ENCODE results near the gene PSTPIP2.
"Not testable (repeated sequence)": the region's sequence is repeated elsewhere in the genome, so short reads cannot be mapped to it uniquely, and the experiment has no call there.

PSTPIP2 gene

DNA sequence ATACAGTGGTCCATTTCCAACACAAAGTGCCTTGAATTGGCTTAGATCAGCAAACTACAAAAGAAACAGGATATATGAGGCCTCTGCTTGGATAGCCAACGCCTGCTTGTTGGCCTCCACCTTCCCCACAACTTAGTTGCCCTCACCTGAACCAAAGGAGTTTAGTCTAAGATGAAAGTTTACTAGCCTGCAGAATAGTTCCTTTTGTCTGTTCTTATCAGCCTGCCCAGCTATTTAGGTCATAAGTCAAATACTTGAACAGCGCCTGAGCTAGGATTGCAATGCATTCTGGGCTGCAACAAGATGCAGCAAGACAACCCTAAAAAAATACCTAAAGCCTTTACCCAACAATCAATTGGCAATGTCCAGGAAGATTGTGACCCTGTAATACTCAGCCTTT lies 91.8 kb downstream of the PSTPIP2 start:
- no peak for DNase-seq

DNA sequence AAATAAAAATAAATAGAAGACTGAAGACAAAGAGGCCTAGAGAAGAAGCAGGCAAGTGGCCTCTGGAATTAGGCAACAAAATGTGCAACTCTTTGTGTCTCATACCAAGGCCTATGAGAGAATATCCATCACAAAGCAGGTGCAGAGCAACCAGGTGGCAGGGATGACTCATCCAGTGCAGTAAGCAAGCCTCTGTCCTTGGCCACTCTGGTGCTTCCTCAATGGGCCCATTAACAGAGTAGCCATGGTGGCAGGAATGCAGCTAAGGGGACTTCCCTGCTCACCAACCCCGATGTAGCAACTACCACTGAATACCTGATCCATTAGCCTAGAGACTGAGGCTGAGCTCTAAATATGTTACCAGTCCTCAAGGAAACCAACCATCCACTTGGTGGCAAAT lies 94.0 kb downstream of the PSTPIP2 start:
- no peak for DNase-seq

DNA sequence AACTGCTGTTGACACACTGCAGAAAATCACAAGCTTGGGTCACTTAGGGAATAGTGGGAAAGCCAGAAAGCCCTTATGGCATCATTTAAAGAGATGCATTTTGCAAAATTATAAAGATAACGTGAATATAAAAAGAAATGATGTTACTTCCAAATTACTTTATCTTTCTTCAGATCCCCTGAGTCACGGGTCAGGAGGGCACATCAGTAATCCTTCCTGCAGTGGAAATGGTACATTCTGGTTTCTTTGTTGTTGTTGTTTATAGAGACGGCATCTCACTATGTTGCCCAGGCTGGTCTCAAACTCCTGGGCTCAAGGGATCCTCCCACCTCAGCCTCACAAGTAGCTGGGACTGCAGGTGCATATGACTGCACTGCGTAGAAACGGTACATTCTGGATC lies 95.1 kb downstream of the PSTPIP2 start:
- DNase-seq: no peak

DNA sequence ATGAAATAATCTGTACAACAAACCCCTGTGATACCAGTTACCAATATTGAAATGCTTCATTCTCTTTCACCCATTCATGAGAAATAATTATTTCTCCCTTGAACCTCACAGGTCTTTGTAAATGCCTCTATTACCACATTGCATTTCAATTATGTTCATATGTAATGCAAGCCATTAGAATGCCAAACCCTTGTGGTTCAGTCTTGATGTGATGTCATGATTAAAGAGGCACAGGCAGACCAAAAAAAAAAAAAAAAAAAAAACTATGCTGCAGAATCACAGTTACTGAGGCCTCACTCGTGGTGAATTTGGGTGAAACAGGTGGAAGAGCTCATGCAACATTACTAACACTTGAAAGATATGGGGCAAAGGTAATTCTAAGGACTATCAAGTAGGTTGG lies 95.5 kb downstream of the PSTPIP2 start:
- no peak for DNase-seq

DNA sequence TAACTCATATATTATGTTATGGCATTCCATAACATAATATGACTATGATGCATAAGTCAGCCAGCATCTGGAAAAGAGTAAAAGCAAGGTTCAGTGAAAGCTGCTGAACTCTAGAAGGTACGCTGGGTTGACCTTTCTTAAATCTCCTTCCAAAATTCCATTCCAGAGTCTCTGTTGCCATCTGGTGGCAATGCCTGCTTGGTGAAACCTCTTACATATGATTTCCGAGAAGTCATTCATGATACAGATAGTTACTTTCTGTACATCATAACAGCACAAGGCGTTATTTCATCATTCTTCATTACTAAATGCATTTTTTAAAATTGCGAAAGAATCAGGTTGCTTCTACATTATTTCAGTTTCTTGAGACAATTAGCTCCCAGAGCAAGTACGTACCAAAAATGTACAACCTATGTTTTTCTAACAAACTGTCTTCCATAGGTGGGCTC lies 97.9 kb downstream of the PSTPIP2 start:
- peak; percentile 15 to 85 (median 46) for DNase-seq

DNA sequence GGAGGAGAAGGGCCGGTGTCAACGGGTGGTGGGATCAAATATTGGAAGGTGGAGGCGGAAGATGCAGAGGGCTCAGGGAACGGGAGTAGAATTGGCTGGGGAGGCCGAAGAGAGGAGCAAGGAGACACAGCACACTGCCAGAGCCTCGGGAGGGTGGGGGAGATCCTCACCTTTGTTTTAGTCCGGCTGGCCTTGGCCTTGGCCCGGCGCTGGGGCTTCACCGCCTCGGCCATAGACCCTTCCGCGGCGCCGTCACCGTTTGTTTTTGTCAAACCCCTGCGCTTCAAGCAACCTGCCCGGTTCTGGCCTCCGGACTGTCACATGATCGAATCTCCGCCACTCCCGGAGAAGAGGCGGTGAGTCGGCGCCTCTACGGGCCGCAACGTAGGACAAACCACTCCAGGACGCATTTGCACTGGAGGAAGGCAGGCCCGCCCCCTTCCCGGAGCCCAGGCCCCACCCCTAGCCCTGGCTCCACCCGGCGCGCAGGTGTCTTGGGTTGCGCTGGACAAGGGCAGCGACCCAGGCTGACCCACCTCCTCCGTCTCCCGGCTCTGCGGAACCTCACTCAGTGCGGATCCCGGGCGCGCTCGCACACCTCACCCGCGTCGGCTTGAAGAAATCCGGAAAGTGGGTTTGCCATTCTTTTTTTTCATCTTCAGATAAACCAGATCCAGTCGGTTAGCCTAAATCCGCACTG lies 104.9 kb downstream of the PSTPIP2 start, which contains the start of gene EPG5:
EPG5 (minus strand) TSS at position 323 of the 700 bp plus-strand sequence; CDS start at position 233, 90 bp downstream.
- peak; percentile 83 to 94 (median 86) for DNase-seq

DNA sequence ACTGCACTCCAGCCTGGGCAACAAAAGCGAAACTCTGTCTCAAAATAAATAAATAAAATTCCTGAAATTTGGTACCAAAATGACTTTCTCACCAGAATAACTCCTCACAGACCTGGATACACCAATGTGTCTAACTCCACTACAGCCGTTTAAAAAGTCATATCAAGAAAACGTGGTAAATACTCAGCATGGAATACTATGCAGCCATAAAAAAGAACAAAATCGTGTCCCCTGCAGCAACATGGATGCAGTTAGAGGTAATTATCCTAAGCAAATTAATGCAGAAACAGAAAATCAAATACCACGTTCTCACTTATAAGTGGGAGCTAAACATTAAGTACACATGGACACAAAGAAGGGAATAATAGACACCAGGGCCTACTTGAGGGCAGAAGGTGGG lies 107.1 kb downstream of the PSTPIP2 start:
- not testable (repeated sequence) for DNase-seq

DNA sequence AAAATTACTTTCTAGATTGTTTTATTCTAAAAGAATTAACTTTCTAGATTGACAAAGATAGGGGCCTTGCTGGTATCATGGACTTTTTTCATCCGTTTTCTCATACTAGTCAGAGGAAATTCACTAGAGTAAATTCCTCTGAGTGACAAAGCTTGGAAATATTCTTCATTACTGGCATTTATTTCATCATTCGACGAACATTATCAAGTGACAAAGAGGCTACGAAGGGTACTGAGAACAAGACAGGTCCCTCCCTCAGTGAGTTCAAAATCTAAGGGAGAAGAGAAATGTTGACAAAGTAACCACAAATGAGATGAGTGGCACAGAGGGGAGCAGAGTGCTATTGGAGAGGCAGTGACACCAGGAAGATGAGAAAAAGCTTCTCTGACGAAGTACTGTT lies 109.2 kb downstream of the PSTPIP2 start:
- DNase-seq: no peak

DNA sequence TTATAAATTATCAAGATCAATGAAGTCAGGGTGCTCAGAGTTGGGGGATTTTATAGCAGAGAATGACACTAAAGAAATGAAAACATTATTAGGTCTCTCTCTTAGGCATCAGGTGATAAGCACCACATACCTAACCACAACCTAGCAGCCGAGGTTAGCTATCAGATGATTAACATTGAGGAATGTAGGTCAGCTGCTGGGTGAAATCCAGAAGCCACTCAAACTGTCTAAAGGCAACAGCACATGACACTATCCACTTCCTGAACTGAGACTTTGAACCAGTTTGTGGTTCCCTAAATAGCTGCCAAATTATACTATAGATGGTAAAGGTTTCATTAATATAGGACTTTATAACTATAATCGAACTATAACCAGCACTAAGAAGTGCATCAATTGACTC lies 109.6 kb downstream of the PSTPIP2 start:
- DNase-seq: peak in 4 of 5 donors; percentile 21 to 47 (median 32)

DNA sequence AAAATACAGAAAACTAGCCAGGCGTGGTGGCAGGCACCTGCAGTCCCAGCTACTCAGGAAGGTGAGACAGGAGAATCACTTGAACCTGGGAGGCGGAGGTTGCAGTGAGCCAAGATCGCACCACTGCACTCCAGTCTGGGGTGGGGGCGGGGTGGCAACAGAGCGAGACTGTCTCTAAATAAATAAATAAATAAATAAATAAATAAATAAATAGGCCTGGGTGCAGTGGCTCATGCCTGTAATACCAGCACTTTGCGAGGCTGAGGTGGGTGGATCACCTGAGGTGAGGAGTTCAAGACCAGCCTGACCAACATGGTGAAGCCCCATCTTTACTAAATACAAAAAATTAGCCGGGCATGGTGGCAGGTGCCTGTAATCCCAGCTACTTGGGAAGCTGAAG lies 112.6 kb downstream of the PSTPIP2 start:
- DNase-seq: not testable (repeated sequence)

DNA sequence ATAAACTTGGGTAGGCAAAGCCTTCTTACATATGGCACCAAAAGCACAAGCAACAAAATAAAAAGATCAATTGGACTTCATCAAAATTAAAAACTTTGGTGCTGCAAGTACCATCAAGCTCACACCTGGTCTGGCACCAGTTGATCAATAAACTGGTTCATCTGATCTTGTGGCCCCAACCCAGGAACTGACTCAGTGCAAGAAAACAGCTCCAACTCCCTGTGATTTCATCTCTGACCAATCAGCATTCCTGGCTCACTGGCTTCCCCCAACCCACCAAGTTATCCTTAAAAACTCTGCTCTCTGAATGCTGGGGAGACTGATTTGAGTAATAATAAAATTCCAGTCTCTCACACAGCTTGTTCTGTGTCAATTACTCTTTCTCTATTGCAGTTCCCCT lies 113.3 kb downstream of the PSTPIP2 start:
- DNase-seq: no peak

DNA sequence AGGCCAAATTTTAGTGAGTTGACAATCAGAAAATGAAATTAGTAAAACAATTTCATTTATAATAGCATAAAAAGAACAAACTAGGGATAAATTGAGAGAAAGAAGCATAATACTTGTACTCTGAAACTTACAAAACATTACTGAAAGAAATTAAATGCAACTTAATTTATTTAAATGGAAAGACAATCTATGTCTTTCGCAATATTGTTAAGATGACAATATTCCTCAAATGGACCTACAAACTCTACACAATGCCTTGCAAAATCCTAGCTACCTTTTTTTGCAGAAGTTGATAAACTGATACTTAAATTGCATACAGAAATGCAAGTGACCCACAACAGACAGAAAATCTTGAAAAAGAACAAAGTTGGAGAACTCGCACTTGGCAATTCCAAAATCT lies 114.0 kb downstream of the PSTPIP2 start:
- DNase-seq: no peak

DNA sequence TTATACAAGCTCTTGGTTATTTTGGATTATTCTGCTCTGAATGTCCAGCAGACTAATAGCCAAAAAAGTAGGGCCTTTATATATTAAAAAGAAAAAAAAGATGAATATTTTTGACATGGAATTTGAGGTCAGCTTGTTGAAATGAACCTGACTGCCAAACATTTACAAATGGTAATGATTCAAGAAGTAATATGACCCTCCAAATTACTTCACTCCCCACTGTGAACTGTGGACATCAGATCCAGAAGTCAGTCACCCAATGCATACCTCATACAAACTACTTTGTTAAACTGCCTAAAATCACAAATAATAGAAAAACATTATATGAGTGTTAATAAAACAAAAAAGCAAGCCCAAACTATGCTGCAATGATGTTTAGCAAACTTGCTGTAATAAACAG lies 115.0 kb downstream of the PSTPIP2 start:
- no peak for DNase-seq

DNA sequence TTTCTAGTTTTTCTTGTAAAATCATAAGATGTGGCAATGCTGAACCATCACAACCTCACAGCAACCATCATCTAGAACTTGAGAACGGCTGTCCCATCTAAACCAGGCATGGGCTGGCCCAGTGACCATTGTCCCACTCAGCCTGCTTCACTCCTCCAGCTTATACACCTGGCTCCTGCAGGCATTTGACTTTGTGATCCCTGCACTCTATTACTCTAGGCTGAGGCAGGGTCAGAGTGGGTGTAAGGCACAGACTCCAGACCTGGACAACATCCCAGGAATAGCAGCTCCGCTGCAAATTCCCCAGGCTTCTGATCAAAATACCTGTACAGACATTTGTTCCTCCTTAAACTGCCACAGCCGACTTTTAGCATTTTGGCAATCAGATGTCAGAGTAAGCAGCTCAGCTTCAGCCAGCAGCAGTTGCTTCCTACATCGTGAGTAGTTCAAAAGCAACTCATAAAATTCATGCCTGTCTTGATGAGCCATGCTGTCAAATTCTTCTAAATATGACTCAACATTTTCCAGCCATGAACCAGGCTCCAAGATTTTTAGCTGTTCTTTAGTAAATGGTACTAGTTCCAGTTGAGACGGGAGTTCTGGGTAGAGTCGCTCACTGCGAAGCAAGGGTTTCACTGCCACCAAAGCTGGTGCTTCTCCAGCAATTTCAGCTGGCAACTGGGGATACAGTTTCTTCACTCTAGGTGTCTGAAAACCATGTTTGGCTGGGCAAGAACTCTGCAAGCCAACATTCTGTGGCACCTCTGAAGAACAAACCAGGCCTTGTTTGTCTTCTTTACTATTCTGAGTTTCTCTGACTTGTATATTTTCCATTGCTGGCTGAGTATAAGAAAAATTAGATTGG lies 117.8 kb downstream of the PSTPIP2 start:
- no peak for DNase-seq

DNA sequence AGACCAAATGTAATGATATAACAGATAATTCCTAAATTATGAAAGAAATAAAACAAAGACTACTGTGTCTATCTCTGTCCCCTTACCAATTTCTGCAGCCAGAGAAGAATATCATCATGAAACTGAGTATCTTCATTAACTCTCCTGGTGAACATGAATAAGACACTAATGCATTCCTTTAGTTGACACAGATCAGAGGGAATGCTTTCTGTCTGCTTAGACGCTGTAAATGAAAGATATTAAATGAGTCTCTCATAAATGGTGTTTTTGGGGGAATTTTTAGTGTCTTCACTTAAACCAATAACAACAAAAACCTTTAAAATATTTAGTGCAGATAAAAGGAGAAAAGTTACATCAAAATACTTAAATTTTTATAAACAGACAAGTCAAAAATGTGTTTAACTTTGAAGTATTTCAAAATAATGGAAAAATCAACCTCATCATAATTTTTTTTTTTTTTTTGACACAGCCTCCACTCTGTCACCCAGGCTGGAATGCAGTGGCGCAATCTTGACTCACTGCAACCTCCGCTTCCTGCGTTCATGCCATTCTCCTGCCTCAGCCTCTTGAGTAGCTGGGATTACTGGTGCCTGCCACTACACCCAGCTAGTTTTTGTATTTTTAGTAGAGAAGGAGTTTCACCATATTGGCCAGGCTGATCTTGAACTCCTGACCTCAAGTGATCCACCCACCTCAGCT lies 120.9 kb downstream of the PSTPIP2 start:
- no peak for DNase-seq

DNA sequence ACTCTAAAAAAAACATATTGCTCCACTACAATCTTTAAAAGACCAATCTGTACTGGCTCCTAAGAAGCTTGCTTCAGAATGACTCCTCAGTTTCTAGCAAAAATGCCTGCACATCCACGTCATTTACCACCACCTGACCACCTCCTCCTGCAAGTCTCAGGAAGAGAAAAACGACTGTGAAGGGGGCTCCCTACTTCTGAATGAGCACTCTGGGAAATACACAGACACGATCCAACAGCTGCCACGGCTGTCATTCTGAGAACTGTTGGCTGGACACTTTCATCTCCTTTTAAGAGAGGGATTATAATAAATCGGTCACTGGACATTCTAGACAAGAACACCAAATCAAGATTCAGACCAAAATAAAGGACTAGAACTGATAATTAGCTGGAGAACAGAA lies 126.4 kb downstream of the PSTPIP2 start:
- no peak for DNase-seq

DNA sequence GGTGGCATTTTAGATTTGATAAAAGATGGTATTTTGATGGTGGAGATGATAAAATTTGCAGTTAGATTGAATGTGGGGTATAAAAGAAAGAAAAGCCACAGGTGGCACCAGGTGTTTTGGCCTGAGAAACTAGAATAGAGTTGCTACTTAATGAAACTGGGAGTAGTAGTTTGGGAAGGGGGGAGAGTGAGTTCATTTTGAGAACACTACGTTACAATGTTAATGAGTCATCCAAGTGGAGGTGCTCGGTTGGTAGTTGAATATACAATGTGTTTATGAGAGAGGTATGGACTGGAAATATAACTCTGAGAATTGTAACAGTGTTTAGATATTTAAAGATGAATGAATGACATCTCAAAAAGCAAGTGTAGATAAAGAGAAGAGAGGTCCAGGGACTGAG lies 131.3 kb downstream of the PSTPIP2 start:
- DNase-seq: no peak

DNA sequence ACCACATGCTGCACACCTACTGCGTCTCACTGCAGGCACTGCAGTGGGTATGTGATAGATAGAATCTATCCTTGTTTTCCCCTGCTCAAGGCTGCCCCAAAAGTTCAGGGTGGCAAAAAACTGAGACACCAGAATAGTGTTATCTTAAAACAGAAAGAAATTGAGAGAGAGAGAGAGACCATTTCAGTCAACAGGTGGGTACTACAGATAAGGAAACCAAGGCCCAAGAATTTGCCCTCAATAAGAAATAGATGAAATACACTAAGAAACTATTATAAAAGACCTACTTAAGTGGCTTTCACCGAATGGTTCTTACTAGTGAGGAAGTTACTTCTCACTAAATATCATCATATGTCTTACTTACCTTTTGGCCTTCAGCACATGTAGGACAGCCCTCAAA lies 132.8 kb downstream of the PSTPIP2 start:
- no peak for DNase-seq

DNA sequence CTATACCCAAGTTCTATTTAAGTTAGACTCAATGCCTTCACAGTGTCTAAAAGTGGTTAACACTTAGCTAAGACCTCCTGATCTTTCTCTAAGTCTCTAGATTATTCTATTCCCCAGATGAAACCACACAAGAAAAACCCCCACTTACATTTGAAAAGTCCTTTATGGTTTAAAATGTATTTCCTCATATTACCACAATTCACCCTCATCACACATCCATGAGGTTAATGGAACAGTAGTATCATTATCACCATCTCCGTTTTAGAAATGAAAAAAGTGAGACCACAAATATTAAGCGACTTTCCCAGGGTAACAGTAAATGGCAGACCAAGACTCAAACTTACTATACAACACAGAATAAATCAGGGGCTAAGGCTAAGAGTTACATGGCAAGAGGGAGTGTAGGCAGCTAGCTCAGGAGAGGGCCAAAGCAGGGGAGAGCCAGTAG lies 133.5 kb downstream of the PSTPIP2 start:
- no peak for DNase-seq

DNA sequence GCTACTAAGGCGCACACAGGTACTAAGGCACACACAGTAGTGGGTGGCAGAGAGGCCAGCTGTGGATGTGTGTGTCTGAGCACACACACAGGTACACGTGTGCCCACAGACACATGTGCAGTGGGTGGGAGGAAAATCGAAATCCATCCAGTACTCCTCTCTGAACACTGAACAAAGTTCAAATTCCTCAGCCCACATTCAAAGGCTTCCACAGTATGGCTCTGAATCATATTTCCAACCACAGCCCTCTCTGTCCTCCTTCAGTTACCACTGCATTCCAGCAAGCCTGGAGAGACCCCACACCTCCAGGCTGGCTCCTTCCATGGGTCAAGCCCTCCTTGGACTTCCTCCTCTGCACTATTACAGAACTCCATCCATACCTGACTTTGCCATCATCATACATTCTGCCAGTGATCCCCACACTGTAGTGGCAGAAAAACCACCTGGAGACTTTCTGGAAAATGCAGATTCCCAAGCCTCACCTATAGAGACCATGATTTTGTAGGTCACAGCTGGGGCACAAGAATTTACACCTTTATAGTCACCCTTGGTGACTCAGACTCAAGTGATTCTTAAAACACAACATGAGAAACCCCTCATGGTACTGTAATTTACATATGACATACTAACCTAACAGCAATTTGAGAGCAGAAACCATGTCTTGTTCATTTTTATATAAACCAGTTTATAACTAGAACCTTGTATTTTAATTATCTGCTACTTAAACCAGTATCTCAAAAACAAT lies 136.3 kb downstream of the PSTPIP2 start:
- no peak for DNase-seq
